MM.1S (cell line): ENCODE measurements around the gene GALNT7.

Experiments
- EZH2 ChIP-seq: fragments of 300-600 bp; sonication (generic); optimal IDR thresholded peaks from 2 replicates; pipeline ENCODE3; 2017; ENCODE audit warnings: low read depth, mild to moderate bottlenecking, antibody characterized with exemption, low read length, mixed read lengths
- EZH2phosphoT487 ChIP-seq: fragments of 300-600 bp; sonication (generic); IDR thresholded peaks from 2 replicates; pipeline ENCODE4 v1.6.1; 2018; ENCODE audit warnings: antibody characterized with exemption, low read length
- TF ChIP-seq, protein P1 (sequence below): fragments of 300-600 bp; sonication (generic); IDR thresholded peaks from 2 replicates; pipeline ENCODE4 v1.5.1; 2016; ENCODE audit warnings: antibody characterized with exemption, low read length, mixed read lengths

DNA sequence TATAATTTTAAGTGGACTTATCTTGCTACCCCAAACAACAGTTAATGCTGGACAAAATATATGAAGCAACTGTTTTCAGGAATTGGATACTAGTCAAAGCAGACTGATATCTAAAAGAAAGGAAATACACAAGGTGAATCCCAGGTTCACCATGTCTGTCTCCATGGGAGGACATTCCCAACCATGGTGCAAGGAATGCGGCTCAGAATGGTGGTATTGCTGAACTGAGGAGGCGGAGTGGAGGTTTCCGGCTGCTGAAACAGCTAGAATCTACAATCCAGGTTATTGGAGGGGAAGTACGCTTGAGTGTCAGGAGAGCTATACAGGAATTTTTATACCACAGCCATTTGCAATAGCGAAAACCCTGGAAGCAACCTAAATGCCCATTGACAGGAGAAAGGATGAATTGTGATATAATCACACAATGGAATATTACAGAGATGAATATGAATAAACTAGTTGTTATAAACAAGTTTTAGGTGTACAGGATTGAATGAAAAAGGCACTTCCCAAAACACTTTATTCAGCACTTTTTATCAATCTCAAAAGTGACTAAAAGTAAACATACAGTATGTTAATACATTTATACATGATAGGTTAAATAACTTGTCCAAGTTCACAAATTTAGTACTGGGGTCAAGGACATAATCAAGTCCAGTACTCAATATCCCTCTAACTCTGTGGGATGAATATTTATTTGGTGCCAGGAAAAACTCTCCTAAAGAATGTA is 156.6 kb downstream of the GALNT7 start:
- TF ChIP-seq, protein P1, sequence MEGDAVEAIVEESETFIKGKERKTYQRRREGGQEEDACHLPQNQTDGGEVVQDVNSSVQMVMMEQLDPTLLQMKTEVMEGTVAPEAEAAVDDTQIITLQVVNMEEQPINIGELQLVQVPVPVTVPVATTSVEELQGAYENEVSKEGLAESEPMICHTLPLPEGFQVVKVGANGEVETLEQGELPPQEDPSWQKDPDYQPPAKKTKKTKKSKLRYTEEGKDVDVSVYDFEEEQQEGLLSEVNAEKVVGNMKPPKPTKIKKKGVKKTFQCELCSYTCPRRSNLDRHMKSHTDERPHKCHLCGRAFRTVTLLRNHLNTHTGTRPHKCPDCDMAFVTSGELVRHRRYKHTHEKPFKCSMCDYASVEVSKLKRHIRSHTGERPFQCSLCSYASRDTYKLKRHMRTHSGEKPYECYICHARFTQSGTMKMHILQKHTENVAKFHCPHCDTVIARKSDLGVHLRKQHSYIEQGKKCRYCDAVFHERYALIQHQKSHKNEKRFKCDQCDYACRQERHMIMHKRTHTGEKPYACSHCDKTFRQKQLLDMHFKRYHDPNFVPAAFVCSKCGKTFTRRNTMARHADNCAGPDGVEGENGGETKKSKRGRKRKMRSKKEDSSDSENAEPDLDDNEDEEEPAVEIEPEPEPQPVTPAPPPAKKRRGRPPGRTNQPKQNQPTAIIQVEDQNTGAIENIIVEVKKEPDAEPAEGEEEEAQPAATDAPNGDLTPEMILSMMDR = no peak
- TF ChIP-seq EZH2 (no peak), EZH2phosphoT487 (no peak)
